ENCODE results near the gene ZBTB7A.

- no peak for TF ChIP-seq CTCF (IDR thresholded peaks at IDR 0.05; ENCODE audit: low read depth, low read length)
- TF ChIP-seq MYC (IDR thresholded peaks at IDR 0.05; ENCODE audit: low read depth, low read length), result no peak
- no peak for TF ChIP-seq POLR2A (IDR thresholded peaks at IDR 0.05; ENCODE audit: extremely low read depth, insufficient read length)
Measured at GRCh38 chr19:4064149-4064495, 2.6 kb downstream of the ZBTB7A start.

Measured in NB4 (cell line).